Measurements from ENCODE around the gene MEF2B.

GRCh38 chr19:19167612-19168011, 2.5 kb downstream of the MEF2B start:
- TF ChIP-seq, protein P1, sequence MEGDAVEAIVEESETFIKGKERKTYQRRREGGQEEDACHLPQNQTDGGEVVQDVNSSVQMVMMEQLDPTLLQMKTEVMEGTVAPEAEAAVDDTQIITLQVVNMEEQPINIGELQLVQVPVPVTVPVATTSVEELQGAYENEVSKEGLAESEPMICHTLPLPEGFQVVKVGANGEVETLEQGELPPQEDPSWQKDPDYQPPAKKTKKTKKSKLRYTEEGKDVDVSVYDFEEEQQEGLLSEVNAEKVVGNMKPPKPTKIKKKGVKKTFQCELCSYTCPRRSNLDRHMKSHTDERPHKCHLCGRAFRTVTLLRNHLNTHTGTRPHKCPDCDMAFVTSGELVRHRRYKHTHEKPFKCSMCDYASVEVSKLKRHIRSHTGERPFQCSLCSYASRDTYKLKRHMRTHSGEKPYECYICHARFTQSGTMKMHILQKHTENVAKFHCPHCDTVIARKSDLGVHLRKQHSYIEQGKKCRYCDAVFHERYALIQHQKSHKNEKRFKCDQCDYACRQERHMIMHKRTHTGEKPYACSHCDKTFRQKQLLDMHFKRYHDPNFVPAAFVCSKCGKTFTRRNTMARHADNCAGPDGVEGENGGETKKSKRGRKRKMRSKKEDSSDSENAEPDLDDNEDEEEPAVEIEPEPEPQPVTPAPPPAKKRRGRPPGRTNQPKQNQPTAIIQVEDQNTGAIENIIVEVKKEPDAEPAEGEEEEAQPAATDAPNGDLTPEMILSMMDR (tag by site-specific recombination; IDR thresholded peaks at IDR 0.05), result no peak
- TF ChIP-seq ZNF768 (tag by site-specific recombination; IDR thresholded peaks at IDR 0.05), result no peak
- TF ChIP-seq ZBTB1 (tag by site-specific recombination; IDR thresholded peaks at IDR 0.05), result no peak
- no peak for TF ChIP-seq ZNF830 (tag by site-specific recombination; IDR thresholded peaks at IDR 0.05; ENCODE audit: low read depth)
- no peak for TF ChIP-seq ZNF280D (tag by site-specific recombination; IDR thresholded peaks at IDR 0.05)
- no peak for TF ChIP-seq PRDM2 (tag by site-specific recombination; IDR thresholded peaks at IDR 0.05; ENCODE audit: borderline replicate concordance)
- TF ChIP-seq ATF2 (tag by site-specific recombination; IDR thresholded peaks at IDR 0.05; ENCODE audit: low read depth), result no peak
- TF ChIP-seq SETDB1 (IDR thresholded peaks at IDR 0.05; ENCODE audit: insufficient read length, low read length), result no peak
- no peak for TF ChIP-seq KLF9 (tag by site-specific recombination; IDR thresholded peaks at IDR 0.05; ENCODE audit: low read depth)
- TF ChIP-seq ZNF626 (tag by site-specific recombination; IDR thresholded peaks at IDR 0.05), result no peak

All from HEK293 (cell line).